ENCODE results near the gene EPB41L4B.

EPB41L4B gene

GRCh38 chr9:109264877-109265587, 55.8 kb downstream of the EPB41L4B start:
- no peak overlapping the region for H3K4me3 ChIP-seq (ENCODE audit: low read length)
- peaks cover 3% of the 10 kb centered on the region for H3K36me3 ChIP-seq (ENCODE audit: control insufficient read depth, low read depth, low read length)
- H3K27ac ChIP-seq (ENCODE audit: low read length) = no peak overlapping the region
- no peak overlapping the region for H3K9ac ChIP-seq (ENCODE audit: low read length)
- no peaks in the 10 kb centered on the region for H3K9me3 ChIP-seq (ENCODE audit: control insufficient read depth, low read depth, low read length)
- H3K4me1 ChIP-seq (ENCODE audit: control insufficient read depth, low read depth, low read length) = no peaks in the 10 kb centered on the region
- no peaks in the 10 kb centered on the region for H3K27me3 ChIP-seq (ENCODE audit: control insufficient read depth, insufficient read depth, low read length)

GRCh38 chr9:109263358-109263757, 57.5 kb downstream of the EPB41L4B start:
- Histone ChIP-seq H3K27ac (ENCODE audit: low read length) (no peak overlapping the region), H3K4me3 (ENCODE audit: low read length) (no peak overlapping the region), H3K36me3 (ENCODE audit: control insufficient read depth, low read depth, low read length) (peaks cover 3% of the 10 kb centered on the region), H3K27me3 (ENCODE audit: control insufficient read depth, insufficient read depth, low read length) (no peaks in the 10 kb centered on the region), H3K4me1 (ENCODE audit: control insufficient read depth, low read depth, low read length) (peaks cover 14% of the 10 kb centered on the region), H3K9ac (ENCODE audit: low read length) (no peak overlapping the region), H3K9me3 (ENCODE audit: control insufficient read depth, low read depth, low read length) (no peaks in the 10 kb centered on the region)

DNA sequence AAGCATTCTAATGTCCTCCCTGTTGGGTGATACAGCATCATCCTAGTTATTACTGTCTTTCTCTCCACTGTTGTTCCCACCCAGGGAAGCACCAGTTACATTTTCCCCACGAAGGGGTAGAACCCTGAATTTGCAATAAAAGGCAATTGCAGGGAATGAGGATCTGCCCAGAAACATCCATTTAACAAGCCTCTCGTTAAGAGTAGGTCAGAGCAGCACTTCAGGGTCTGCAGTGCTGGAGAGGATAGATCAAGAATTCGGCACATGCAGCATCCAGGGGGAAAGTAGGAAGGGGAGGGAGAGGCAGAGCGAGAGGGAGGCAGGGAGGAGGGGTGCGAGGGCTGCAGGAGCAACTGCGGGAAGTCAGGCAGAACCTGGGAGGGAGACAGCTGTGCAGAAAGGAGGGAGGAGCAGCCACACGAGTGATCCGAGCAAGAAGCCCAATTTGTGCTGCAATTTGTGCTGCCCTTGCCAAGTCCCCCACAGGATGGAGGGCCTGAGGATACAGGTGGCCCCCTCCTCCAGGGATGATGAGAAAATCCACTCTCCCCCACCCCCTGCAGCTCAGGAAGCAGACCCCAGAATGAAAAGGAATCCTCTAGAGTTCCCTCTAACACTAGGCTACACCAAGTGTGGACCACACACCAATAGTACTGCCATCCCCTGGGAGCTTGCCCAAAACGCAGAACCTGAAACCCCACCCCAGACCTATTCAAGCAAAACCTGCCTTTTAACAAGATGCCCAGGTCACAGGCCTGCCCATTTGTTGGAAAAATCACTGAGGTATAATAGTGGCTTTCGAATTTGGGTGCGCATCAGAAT, 62.2 kb downstream of the EPB41L4B start:
- H3K9ac ChIP-seq (ENCODE audit: low read length) = no peak overlapping the region
- no peaks in the 10 kb centered on the region for H3K36me3 ChIP-seq (ENCODE audit: control insufficient read depth, low read depth, low read length)
- H3K9me3 ChIP-seq (ENCODE audit: control insufficient read depth, low read depth, low read length) = no peaks in the 10 kb centered on the region
- H3K4me1 ChIP-seq (ENCODE audit: control insufficient read depth, low read depth, low read length) = peaks cover 15% of the 10 kb centered on the region
- no peak overlapping the region for H3K27ac ChIP-seq (ENCODE audit: low read length)
- no peaks in the 10 kb centered on the region for H3K27me3 ChIP-seq (ENCODE audit: control insufficient read depth, insufficient read depth, low read length)
- H3K4me3 ChIP-seq (ENCODE audit: low read length) = no peak overlapping the region

DNA sequence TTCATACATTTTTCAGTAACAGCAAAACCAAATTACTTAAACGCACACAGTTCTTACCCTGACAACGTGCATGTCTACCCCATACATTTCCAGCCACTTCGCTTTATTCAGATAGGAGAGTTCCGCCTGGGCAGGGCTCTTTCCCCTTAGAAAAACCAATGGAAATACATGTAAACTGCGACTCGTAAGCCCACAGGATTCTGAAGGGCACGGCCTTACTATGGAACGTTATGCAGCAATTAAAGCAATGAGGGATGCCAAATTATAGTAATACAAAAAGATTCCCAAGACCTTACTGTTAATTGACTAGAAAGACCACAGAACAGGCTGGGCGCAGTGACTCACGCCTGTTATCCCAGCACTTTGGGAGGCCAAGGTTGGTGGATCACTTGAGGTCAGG, 64.5 kb downstream of the EPB41L4B start:
- Histone ChIP-seq H3K36me3 (ENCODE audit: control insufficient read depth, low read depth, low read length) (no peaks in the 10 kb centered on the region), H3K27ac (ENCODE audit: low read length) (no peak overlapping the region), H3K9ac (ENCODE audit: low read length) (no peak overlapping the region), H3K4me3 (ENCODE audit: low read length) (no peak overlapping the region), H3K4me1 (ENCODE audit: control insufficient read depth, low read depth, low read length) (peaks cover 15% of the 10 kb centered on the region), H3K27me3 (ENCODE audit: control insufficient read depth, insufficient read depth, low read length) (no peaks in the 10 kb centered on the region), H3K9me3 (ENCODE audit: control insufficient read depth, low read depth, low read length) (no peaks in the 10 kb centered on the region)

- H3K4me3 ChIP-seq (ENCODE audit: low read length) = no peak overlapping the region
- no peak overlapping the region for H3K27ac ChIP-seq (ENCODE audit: low read length)
- no peaks in the 10 kb centered on the region for H3K27me3 ChIP-seq (ENCODE audit: control insufficient read depth, insufficient read depth, low read length)
- no peaks in the 10 kb centered on the region for H3K36me3 ChIP-seq (ENCODE audit: control insufficient read depth, low read depth, low read length)
- no peak overlapping the region for H3K9ac ChIP-seq (ENCODE audit: low read length)
- peaks cover 15% of the 10 kb centered on the region for H3K4me1 ChIP-seq (ENCODE audit: control insufficient read depth, low read depth, low read length)
- no peaks in the 10 kb centered on the region for H3K9me3 ChIP-seq (ENCODE audit: control insufficient read depth, low read depth, low read length)
Observed at GRCh38 chr9:109255394-109255793, 65.5 kb downstream of the EPB41L4B start.

DNA sequence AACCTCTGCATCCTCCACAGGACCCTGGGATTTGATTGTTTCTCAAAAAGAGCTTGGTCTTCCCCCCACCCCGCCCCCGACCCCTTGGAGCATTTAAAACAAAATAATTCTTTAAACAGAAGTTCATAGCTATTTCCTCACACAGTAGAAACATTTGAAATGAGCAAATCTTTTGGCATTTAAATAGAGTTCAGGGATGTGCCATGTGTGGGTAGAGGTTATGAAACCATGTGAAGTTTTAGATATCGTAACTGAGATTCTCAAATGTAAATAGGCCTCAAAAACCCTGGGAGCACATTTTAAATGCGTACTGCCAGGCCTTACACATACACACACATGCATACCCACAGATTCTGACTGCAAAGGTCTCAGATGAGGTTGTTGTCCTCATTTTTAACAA, 66.5 kb downstream of the EPB41L4B start:
- Histone ChIP-seq H3K36me3 (ENCODE audit: control insufficient read depth, low read depth, low read length) (no peaks in the 10 kb centered on the region), H3K4me3 (ENCODE audit: low read length) (no peak overlapping the region), H3K9me3 (ENCODE audit: control insufficient read depth, low read depth, low read length) (no peaks in the 10 kb centered on the region), H3K27me3 (ENCODE audit: control insufficient read depth, insufficient read depth, low read length) (no peaks in the 10 kb centered on the region), H3K9ac (ENCODE audit: low read length) (no peak overlapping the region), H3K4me1 (ENCODE audit: control insufficient read depth, low read depth, low read length) (peaks cover 10% of the 10 kb centered on the region), H3K27ac (ENCODE audit: low read length) (no peak overlapping the region)

DNA sequence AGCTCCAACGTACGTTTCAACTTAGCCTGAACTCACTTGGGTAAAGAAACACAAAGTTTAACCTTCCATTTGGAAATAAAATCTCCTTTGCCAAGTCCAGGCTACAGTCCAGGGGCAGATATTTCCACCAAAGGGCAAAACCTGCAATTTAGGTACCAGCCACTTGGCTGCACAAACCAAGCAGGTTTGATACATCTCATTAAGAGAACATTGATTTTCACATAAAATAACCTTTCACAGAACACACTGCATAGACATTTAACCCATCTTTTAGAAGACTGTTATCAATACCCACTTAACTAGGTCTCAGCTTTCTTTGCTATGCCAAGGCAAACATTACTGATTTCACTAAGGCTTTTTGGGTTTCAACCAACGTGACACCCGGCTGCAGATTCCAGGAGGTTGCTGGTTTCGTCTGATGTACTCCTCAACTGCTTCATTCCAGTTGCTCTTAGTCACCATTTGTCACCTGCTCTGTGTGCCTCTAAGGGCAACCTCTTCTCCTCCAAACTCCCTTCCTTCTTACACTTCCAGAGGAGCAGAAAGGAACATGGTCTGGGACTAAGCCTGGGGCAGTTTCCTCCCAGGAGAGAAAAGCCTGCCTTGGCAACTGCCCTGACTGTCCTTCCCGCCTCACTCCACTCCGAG, 67.1 kb downstream of the EPB41L4B start:
- H3K4me3 ChIP-seq (ENCODE audit: low read length) = no peak overlapping the region
- H3K27ac ChIP-seq (ENCODE audit: low read length) = no peak overlapping the region
- no peaks in the 10 kb centered on the region for H3K36me3 ChIP-seq (ENCODE audit: control insufficient read depth, low read depth, low read length)
- peaks cover 5% of the 10 kb centered on the region for H3K4me1 ChIP-seq (ENCODE audit: control insufficient read depth, low read depth, low read length)
- H3K27me3 ChIP-seq (ENCODE audit: control insufficient read depth, insufficient read depth, low read length) = no peaks in the 10 kb centered on the region
- H3K9me3 ChIP-seq (ENCODE audit: control insufficient read depth, low read depth, low read length) = no peaks in the 10 kb centered on the region
- H3K9ac ChIP-seq (ENCODE audit: low read length) = no peak overlapping the region

GRCh38 chr9:109253241-109253636, 67.6 kb downstream of the EPB41L4B start:
- no peaks in the 10 kb centered on the region for H3K36me3 ChIP-seq (ENCODE audit: control insufficient read depth, low read depth, low read length)

GRCh38 chr9:109252291-109252690, 68.6 kb downstream of the EPB41L4B start:
- H3K27ac ChIP-seq (ENCODE audit: low read length) = no peak overlapping the region
- no peak overlapping the region for H3K4me3 ChIP-seq (ENCODE audit: low read length)
- H3K4me1 ChIP-seq (ENCODE audit: control insufficient read depth, low read depth, low read length) = no peaks in the 10 kb centered on the region
- no peaks in the 10 kb centered on the region for H3K36me3 ChIP-seq (ENCODE audit: control insufficient read depth, low read depth, low read length)
- no peaks in the 10 kb centered on the region for H3K9me3 ChIP-seq (ENCODE audit: control insufficient read depth, low read depth, low read length)
- H3K9ac ChIP-seq (ENCODE audit: low read length) = no peak overlapping the region
- no peaks in the 10 kb centered on the region for H3K27me3 ChIP-seq (ENCODE audit: control insufficient read depth, insufficient read depth, low read length)

More at GRCh38 chr9:109253241-109253636, 67.6 kb downstream of the EPB41L4B start:
- Histone ChIP-seq H3K9me3 (ENCODE audit: control insufficient read depth, low read depth, low read length) (no peaks in the 10 kb centered on the region), H3K4me3 (ENCODE audit: low read length) (no peak overlapping the region), H3K27ac (ENCODE audit: low read length) (no peak overlapping the region), H3K4me1 (ENCODE audit: control insufficient read depth, low read depth, low read length) (no peaks in the 10 kb centered on the region), H3K9ac (ENCODE audit: low read length) (no peak overlapping the region), H3K27me3 (ENCODE audit: control insufficient read depth, insufficient read depth, low read length) (no peaks in the 10 kb centered on the region)

DNA sequence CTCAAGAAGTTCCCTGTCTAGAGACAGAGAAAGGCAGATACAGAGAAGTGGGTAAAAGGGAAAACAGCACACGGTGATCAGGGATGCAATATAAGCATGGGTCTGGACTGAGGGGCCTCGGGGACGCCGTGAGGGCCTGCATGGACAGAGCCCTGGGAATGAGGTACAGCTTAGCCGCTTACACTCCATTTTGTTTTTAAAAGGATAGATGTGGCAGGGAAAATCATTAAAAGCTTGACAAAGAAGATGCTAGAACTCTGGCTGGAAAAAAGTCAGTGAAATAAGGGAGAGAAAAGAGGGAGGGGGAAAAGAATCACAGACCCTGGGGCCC, 69.1 kb downstream of the EPB41L4B start:
- Histone ChIP-seq H3K9ac (ENCODE audit: low read length) (no peak overlapping the region), H3K9me3 (ENCODE audit: control insufficient read depth, low read depth, low read length) (no peaks in the 10 kb centered on the region), H3K4me1 (ENCODE audit: control insufficient read depth, low read depth, low read length) (no peaks in the 10 kb centered on the region), H3K36me3 (ENCODE audit: control insufficient read depth, low read depth, low read length) (no peaks in the 10 kb centered on the region), H3K4me3 (ENCODE audit: low read length) (no peak overlapping the region), H3K27ac (ENCODE audit: low read length) (no peak overlapping the region), H3K27me3 (ENCODE audit: control insufficient read depth, insufficient read depth, low read length) (no peaks in the 10 kb centered on the region)

DNA sequence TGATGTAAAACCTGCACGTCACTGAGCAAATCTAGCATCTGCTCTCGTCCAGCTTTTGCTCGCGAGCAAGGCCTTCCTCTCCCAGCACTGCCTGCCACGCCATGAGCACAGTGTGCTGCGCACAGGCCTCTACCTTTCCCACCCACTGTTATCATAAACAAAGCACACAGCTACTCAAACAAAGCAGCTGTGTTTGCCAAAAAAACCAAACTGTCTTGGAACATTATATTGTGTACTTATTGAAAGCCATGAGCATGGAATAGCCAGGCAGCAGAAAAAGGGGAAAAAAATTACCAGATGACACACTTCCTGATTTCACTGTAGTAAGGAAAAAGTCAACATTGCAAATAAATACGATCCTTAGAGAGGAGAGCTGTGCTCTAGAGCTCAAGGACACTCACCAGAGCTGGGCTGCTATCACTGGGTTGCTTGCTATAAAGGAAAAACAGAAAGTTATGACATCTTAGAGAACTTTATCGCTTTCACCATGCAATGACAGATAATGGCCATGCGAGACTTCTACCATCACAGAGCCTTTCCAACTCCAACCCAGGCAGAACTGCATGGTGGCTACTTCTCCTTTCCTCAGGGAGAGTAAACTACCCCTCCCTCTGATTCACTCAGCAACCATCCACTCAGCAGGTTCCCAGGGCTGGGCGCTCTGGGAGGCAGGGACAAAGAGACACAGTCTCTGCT, 69.6 kb downstream of the EPB41L4B start:
- no peaks in the 10 kb centered on the region for H3K36me3 ChIP-seq (ENCODE audit: control insufficient read depth, low read depth, low read length)
- H3K9ac ChIP-seq (ENCODE audit: low read length) = no peak overlapping the region
- no peaks in the 10 kb centered on the region for H3K27me3 ChIP-seq (ENCODE audit: control insufficient read depth, insufficient read depth, low read length)
- H3K9me3 ChIP-seq (ENCODE audit: control insufficient read depth, low read depth, low read length) = no peaks in the 10 kb centered on the region
- no peaks in the 10 kb centered on the region for H3K4me1 ChIP-seq (ENCODE audit: control insufficient read depth, low read depth, low read length)
- H3K4me3 ChIP-seq (ENCODE audit: low read length) = no peak overlapping the region
- no peak overlapping the region for H3K27ac ChIP-seq (ENCODE audit: low read length)
